Fibroblast of mammary gland (primary cell): ENCODE results near the gene SNX32.

Experiments used
- DNase-seq: peaks from one replicate; pipeline ENCODE4 v3.0.0-alpha.2; 2010; ENCODE audit warnings: low read depth
- H3K4me3 ChIP-seq: 2 replicates; pipeline ENCODE4 v1.5.1; 2011; ENCODE audit warnings: low read depth, mild to moderate bottlenecking, low read length, moderate library complexity; ENCODE audit not compliant: control insufficient read depth
- TF ChIP-seq, protein P1 (sequence below): conservative IDR thresholded peaks from 2 replicates; pipeline ENCODE4 v1.5.1; 2011; ENCODE audit warnings: low read depth, low read length, inconsistent platforms; ENCODE audit not compliant: control insufficient read depth, insufficient read depth

Gene SNX32

GRCh38 chr11:65885231-65885630 lies 51.5 kb downstream of the SNX32 start:
- H3K4me3 ChIP-seq, result no peak overlapping the region
- no peak for DNase-seq
- TF ChIP-seq, protein P1, sequence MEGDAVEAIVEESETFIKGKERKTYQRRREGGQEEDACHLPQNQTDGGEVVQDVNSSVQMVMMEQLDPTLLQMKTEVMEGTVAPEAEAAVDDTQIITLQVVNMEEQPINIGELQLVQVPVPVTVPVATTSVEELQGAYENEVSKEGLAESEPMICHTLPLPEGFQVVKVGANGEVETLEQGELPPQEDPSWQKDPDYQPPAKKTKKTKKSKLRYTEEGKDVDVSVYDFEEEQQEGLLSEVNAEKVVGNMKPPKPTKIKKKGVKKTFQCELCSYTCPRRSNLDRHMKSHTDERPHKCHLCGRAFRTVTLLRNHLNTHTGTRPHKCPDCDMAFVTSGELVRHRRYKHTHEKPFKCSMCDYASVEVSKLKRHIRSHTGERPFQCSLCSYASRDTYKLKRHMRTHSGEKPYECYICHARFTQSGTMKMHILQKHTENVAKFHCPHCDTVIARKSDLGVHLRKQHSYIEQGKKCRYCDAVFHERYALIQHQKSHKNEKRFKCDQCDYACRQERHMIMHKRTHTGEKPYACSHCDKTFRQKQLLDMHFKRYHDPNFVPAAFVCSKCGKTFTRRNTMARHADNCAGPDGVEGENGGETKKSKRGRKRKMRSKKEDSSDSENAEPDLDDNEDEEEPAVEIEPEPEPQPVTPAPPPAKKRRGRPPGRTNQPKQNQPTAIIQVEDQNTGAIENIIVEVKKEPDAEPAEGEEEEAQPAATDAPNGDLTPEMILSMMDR, result no peak

- no peak for DNase-seq
- H3K4me3 ChIP-seq, result no peak overlapping the region
- TF ChIP-seq, protein P1, result no peak
Measured at GRCh38 chr11:65885808-65886536, 52.2 kb downstream of the SNX32 start.

GRCh38 chr11:65886826-65887722 lies 53.3 kb downstream of the SNX32 start:
- H3K4me3 ChIP-seq, result peak overlapping the region; percentile 85
- DNase-seq, result no peak
- TF ChIP-seq, protein P1, result no peak

- peak; percentile 57 for DNase-seq
- TF ChIP-seq, protein P1, result no peak
- peak overlapping the region; percentile 85 for H3K4me3 ChIP-seq
Measured at GRCh38 chr11:65887723-65888162, 54.0 kb downstream of the SNX32 start.

DNA sequence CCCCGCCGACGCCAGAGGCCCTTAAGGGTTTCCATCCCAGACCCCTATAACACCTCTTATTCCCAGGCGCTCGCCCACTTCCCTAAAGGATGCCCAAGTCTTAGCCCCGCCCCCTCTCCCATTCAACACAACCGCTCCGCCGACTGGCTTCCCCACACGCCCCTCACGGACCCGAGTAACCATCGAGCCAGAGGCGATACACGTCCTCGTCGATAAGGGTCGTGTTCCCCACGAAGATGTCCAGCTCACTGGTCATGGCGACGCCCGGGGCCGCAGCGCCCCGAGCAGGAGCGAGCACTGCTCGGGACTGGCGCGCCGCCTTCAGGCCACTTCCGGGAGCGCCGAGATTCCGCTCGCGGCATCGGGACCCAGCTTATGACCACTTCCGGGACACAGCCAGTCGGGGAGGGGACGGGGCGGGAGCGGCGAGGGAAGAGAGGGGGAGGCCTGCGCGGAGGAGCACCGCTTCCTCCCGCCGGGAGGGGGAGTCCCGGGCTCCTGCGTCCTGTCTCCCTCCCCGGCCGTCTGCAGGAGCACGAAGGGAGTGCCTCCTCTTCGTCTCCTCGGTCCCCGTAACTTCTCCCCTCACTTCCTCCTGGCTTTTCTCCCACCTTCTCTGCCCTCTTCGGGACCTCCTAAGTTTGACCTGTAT lies 54.5 kb downstream of the SNX32 start, which contains the start of gene FIBP:
TSS of gene FIBP (minus strand) at position 309 of the 652 bp plus-strand sequence. CDS start at position 256, 53 bp downstream.
- H3K4me3 ChIP-seq, result peak within 1 kb of the TSS; percentile 85
- TF ChIP-seq, protein P1, result peak; percentile 48
- peak; percentile 95 for DNase-seq
